HFF-Myc (cell line): ENCODE measurements around the gene CCDC88A.
"Not testable (repeated sequence)": the region's sequence is repeated elsewhere in the genome, so short reads cannot be mapped to it uniquely, and the experiment has no call there.

Experiments
- DNase-seq: peaks from one replicate; pipeline ENCODE4 v3.0.0-alpha.2; 2011; ENCODE audit warnings: low read depth; ENCODE audit errors: extremely low read depth
- H3K4me3 ChIP-seq: replicated peaks from 2 replicates; pipeline ENCODE4 v1.5.1; 2011; ENCODE audit warnings: low read depth, mild to moderate bottlenecking, control low read depth, low read length
- TF ChIP-seq, protein P1 (sequence below): IDR thresholded peaks from 2 replicates; pipeline ENCODE4 v1.5.1; 2012; ENCODE audit warnings: mild to moderate bottlenecking, low read depth, low read length, control low read depth; ENCODE audit errors: missing control alignments

CCDC88A gene

DNA sequence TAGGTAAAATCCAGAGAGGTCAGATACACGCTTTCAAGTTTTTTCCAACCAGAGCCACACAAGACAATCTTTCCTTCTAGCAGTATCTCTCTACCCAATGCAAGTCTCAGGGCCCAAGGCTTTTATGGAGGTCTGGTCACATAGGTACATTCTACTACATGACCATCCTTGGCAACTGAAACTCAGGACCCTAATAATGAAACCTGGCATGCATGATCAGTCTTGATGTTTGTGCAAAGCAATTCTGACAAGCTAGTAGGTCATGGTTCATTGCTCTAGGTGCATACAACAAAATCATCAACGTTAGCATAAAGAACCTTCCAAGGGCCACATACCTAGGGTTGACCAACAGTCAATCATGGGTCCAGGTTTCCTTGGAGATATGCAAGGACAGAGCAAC, 33.2 kb upstream of the CCDC88A start:
- TF ChIP-seq, protein P1, sequence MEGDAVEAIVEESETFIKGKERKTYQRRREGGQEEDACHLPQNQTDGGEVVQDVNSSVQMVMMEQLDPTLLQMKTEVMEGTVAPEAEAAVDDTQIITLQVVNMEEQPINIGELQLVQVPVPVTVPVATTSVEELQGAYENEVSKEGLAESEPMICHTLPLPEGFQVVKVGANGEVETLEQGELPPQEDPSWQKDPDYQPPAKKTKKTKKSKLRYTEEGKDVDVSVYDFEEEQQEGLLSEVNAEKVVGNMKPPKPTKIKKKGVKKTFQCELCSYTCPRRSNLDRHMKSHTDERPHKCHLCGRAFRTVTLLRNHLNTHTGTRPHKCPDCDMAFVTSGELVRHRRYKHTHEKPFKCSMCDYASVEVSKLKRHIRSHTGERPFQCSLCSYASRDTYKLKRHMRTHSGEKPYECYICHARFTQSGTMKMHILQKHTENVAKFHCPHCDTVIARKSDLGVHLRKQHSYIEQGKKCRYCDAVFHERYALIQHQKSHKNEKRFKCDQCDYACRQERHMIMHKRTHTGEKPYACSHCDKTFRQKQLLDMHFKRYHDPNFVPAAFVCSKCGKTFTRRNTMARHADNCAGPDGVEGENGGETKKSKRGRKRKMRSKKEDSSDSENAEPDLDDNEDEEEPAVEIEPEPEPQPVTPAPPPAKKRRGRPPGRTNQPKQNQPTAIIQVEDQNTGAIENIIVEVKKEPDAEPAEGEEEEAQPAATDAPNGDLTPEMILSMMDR, result no peak
- H3K4me3 ChIP-seq, result no peak overlapping the region
- no peak for DNase-seq

DNA sequence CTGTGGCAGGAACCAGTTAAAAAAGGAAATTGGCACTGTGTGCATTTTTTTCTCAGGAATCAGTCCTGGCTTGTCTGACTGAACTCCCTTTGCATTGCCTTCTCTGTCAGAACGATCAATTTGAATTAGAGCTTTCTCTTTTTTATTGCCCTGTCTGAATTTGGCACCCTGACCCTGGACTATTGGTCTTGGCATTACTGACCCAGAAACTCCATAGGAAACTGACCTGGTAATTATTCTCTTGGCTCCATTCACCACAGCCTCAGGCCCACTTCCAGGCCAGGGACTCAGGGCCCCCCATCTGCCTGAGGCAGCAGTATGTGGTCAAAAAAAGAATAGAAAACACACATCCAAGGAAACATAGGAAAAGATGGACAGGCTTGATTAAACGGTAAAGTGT, 32.0 kb upstream of the CCDC88A start:
- no peak overlapping the region for H3K4me3 ChIP-seq
- TF ChIP-seq, protein P1, result no peak
- no peak for DNase-seq

DNA sequence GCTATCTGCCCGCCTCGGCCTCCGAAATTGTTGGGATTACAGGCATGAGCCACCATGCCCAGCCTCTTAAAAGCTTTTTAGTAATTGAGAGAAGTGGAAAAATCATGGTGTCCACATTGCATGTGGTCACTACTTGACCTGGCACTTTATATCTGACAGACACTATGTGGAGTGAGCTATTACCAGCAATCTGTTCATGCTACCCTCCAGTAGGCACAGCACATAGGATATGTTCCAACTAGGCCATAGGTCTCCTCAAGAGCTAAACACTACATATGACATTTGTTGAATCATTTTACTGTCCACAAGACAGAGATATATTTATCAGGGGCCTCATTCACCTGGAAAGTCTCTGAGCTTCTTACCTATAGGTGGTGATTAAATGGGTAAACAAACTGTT, 30.4 kb upstream of the CCDC88A start:
- DNase-seq, H3K4me3 ChIP-seq: not testable (repeated sequence)

DNA sequence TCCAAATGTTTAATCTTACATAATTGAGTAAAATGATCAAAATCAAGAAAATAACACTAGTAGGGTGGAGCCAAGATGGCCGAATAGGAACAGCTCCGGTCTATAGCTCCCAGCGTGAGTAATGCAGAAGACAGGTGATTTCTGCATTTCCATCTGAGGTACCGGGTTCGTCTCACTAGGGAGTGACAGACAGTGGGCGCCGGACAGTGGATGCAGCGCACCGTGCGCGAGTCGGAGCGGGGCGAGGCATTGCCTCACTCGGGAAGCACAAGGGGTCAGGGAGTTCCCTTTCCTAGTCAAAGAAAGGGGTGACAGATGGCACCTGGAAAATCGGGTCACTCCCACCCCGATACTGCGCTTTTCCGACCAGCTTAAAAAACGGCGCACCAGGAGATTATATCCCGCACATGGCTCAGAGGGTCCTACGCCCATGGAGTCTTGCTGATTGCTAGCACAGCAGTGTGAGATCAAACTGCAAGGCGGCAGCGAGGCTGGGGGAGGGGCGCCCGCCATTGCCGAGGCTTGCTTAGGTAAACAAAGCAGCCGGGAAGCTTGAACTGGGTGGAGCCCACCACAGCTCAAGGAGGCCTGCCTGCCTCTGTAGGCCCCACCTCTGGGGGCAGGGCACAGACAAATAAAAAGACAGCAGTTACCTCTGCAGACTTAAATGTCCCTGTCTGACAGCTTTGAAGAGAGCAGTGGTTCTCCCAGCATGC, 22.5 kb upstream of the CCDC88A start:
- not testable (repeated sequence) for DNase-seq, H3K4me3 ChIP-seq

DNA sequence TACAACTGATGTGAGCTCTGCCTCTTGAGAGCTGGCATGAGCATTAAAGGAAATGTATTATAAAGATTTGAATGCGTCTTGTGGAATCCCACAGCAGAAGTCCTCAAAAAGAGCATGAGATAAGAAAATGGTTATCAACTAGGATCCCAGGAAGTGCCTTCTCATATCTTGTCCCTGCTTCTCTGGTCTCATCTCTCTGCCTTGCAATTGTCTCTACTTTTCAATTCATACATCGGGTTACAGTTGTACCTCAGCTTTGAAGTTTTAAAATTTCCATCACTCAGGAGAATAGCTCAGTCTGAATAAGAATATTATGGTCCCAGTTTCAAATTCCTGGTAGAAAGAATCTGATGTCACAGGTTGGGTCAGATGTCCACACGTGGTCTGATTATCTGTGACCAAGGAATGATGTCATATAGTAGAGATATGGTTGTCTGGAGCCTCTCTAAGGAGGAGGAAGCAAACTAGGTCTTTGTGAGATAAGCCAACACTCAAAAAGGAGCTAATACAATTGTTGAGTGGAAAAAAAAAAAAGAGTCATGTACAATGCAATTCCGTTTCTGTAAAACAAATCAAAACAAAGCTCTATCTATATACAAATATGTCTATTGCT, 21.7 kb upstream of the CCDC88A start:
- TF ChIP-seq, protein P1, result no peak
- DNase-seq, result no peak
- H3K4me3 ChIP-seq, result no peak overlapping the region

DNA sequence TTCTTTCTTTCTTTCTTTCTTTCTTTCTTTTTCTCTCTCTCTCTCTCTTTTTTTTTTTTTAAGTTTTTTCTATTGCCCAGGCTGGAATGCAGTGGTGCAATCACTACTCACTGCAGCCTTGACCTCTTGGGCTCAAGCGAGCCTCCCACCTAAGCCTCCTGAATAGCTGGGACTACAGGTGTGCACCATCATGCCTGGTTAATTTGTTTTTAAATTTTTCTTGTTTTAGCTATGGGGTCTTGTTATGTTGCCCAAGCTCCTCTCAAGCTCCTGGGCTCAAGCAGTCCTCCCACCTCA, 19.4 kb upstream of the CCDC88A start:
- no peak for DNase-seq
- no peak overlapping the region for H3K4me3 ChIP-seq

DNA sequence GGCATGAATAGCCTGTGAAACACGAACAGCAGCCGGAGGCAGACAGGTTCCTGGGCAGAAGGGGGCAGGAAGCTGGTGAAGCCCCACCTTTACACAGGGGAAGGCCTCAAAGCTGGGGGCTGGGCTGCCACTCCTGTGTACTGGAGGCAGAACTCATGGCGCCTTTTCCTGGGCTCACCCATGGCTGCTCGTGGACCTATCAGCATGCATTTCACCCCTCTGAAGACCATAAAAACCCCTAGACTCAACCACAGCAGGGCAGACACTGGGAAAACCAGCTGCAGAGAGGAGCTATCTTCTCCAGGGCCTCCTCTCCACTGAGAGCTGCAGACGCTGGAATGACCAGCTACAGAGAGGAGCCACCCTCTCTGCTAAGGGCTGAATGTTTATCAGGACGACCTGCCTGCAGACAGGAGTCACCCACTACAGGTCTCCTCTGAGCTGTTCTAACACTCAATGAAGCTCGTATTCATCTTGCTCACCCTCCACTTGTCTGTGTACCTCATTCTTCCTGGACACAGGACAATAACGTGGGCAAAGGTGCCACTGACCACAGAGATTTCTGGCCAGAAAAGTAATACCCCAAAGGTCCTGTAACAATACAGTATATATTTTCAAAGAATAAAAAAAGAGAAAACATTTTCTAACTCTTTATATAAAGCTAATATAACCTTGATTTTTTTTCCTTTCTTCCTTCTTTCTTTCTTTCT, 18.9 kb upstream of the CCDC88A start:
- TF ChIP-seq, protein P1, result no peak
- DNase-seq, result no peak
- no peak overlapping the region for H3K4me3 ChIP-seq

More for the DNA sequence above, 19.4 kb upstream of the CCDC88A start:
- TF ChIP-seq, protein P1, result no peak
